ENCODE measurements around the gene COL1A1.

DNA sequence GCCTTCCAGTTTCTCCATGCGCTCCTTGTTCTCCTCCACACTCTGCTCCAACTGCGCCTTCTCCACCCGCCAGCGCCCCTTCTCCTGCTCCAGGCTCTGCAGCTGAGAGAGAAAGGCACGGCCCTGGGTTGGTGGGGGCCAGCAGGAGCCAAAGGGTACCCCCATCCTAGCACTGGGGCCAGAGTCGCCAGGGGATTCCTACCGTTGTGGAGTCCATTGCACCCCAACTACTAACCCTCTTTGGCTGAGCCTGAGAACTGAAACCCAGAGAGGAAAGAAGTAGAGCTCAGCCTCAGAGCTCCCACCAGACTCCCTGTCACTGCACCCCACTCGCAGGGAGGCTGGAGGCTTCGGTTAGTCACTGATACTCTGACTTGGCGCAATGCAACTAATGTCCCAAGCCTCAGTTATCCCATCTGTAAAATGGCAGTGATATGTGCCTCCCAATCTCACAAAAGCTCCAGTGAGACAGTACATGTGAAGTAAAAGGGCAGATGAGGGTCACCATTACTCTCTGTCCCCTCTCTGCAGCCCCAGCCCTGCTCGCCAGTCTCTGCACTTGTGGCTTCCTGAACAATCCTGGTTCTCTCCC, 65.2 kb downstream of the COL1A1 start:
- TF ChIP-seq, protein P1, sequence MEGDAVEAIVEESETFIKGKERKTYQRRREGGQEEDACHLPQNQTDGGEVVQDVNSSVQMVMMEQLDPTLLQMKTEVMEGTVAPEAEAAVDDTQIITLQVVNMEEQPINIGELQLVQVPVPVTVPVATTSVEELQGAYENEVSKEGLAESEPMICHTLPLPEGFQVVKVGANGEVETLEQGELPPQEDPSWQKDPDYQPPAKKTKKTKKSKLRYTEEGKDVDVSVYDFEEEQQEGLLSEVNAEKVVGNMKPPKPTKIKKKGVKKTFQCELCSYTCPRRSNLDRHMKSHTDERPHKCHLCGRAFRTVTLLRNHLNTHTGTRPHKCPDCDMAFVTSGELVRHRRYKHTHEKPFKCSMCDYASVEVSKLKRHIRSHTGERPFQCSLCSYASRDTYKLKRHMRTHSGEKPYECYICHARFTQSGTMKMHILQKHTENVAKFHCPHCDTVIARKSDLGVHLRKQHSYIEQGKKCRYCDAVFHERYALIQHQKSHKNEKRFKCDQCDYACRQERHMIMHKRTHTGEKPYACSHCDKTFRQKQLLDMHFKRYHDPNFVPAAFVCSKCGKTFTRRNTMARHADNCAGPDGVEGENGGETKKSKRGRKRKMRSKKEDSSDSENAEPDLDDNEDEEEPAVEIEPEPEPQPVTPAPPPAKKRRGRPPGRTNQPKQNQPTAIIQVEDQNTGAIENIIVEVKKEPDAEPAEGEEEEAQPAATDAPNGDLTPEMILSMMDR (conservative IDR thresholded peaks at IDR 0.05) = no peak
- no peak for TF ChIP-seq EZH2 (IDR thresholded peaks at IDR 0.05; ENCODE audit: low read depth)
